HEK293 (cell line): ENCODE measurements around the gene FKBP8.

ENCODE experiments used
- GLI2 ChIP-seq: fragments of 450-650 bp; formaldehyde crosslinking; IDR thresholded peaks from 2 replicates; pipeline ENCODE4; 2017; ENCODE audit warnings: missing biosample characterization, missing genetic modification characterization, low read depth, borderline replicate concordance
- GLIS2 ChIP-seq: fragments of 450-650 bp; formaldehyde crosslinking; IDR thresholded peaks from 2 replicates; pipeline ENCODE4 v1.5.1; 2016; ENCODE audit warnings: missing biosample characterization, missing genetic modification characterization
- KLF1 ChIP-seq: fragments of 450-650 bp; formaldehyde crosslinking; IDR thresholded peaks from 2 replicates; pipeline ENCODE4 v1.5.1; 2016; ENCODE audit warnings: missing biosample characterization, missing genetic modification characterization
- KLF7 ChIP-seq: fragments of 450-650 bp; formaldehyde crosslinking; IDR thresholded peaks from 2 replicates; pipeline ENCODE4 v1.5.1; 2016; ENCODE audit warnings: missing biosample characterization, missing genetic modification characterization, borderline replicate concordance
- PBX3 ChIP-seq: sonication (generic); formaldehyde crosslinking; IDR thresholded peaks from 2 replicates; pipeline ENCODE4 v1.8.1; 2022; ENCODE audit warnings: mild to moderate bottlenecking, moderate library complexity, missing genetic modification reagents
- ZNF121 ChIP-seq: fragments of 450-650 bp; formaldehyde crosslinking; IDR thresholded peaks from 2 replicates; pipeline ENCODE4 v1.5.1; 2016; ENCODE audit warnings: missing biosample characterization, missing genetic modification characterization
- ZNF140 ChIP-seq: fragments of 450-650 bp; formaldehyde crosslinking; IDR thresholded peaks from 2 replicates; pipeline ENCODE4 v1.5.1; 2016; ENCODE audit warnings: missing biosample characterization, missing genetic modification characterization
- ZNF157 ChIP-seq: fragments of 450-650 bp; formaldehyde crosslinking; IDR thresholded peaks from 2 replicates; pipeline ENCODE4 v1.5.1; 2016; ENCODE audit warnings: missing biosample characterization, missing genetic modification characterization
- ZNF335 ChIP-seq: fragments of 450-650 bp; formaldehyde crosslinking; conservative IDR thresholded peaks from 2 replicates; pipeline ENCODE4 v1.5.1; 2016; ENCODE audit warnings: missing biosample characterization, missing genetic modification characterization
- ZNF488 ChIP-seq: fragments of 450-650 bp; formaldehyde crosslinking; IDR thresholded peaks from 2 replicates; pipeline ENCODE4 v1.5.1; 2016; ENCODE audit warnings: missing biosample characterization, missing genetic modification characterization
- ZNF513 ChIP-seq: fragments of 450-650 bp; IDR thresholded peaks from 2 replicates; pipeline ENCODE4 v1.5.1; 2018; ENCODE audit warnings: missing biosample characterization, missing genetic modification characterization
- ZNF521 ChIP-seq: fragments of 450-650 bp; formaldehyde crosslinking; IDR thresholded peaks from 2 replicates; pipeline ENCODE4 v1.5.1; 2017; ENCODE audit warnings: missing biosample characterization, mild to moderate bottlenecking, missing genetic modification characterization
- ZNF660 ChIP-seq: fragments of 450-650 bp; IDR thresholded peaks from 2 replicates; pipeline ENCODE4 v1.5.1; 2018; ENCODE audit warnings: missing biosample characterization, mild to moderate bottlenecking, missing genetic modification characterization
- ZNF664 ChIP-seq: fragments of 450-650 bp; formaldehyde crosslinking; IDR thresholded peaks from 2 replicates; pipeline ENCODE4 v1.5.1; 2016; ENCODE audit warnings: missing biosample characterization, missing genetic modification characterization
- ZNF76 ChIP-seq: fragments of 450-650 bp; formaldehyde crosslinking; IDR thresholded peaks from 2 replicates; pipeline ENCODE4; 2016; ENCODE audit warnings: low read depth, missing biosample characterization, missing genetic modification characterization, borderline replicate concordance
- ZSCAN4 ChIP-seq: fragments of 450-650 bp; formaldehyde crosslinking; IDR thresholded peaks from 2 replicates; pipeline ENCODE4 v1.5.1; 2017; ENCODE audit warnings: missing biosample characterization, missing genetic modification characterization
- TF ChIP-seq, protein P1 (sequence below): fragments of 450-650 bp; formaldehyde crosslinking; IDR thresholded peaks from 2 replicates; pipeline ENCODE4 v1.5.1; 2016; ENCODE audit warnings: missing biosample characterization, missing genetic modification characterization
- TF ChIP-seq, protein P2 (sequence below): fragments of 450-650 bp; formaldehyde crosslinking; IDR thresholded peaks from 2 replicates; pipeline ENCODE4 v1.5.1; 2016; ENCODE audit warnings: missing biosample characterization, missing genetic modification characterization
- TF ChIP-seq, protein P3 (sequence below): fragments of 450-650 bp; formaldehyde crosslinking; IDR thresholded peaks from 2 replicates; pipeline ENCODE4 v1.5.1; 2017; ENCODE audit warnings: missing biosample characterization, missing genetic modification characterization
- TF ChIP-seq, protein P4 (sequence below): fragments of 450-650 bp; IDR thresholded peaks from 2 replicates; pipeline ENCODE4 v1.5.1; 2018; ENCODE audit warnings: missing biosample characterization, mild to moderate bottlenecking, missing genetic modification characterization
- TF ChIP-seq, protein P5 (sequence below): fragments of 450-650 bp; formaldehyde crosslinking; IDR thresholded peaks from 2 replicates; pipeline ENCODE4 v1.5.1; 2016; ENCODE audit warnings: missing biosample characterization, missing genetic modification characterization, borderline replicate concordance

FKBP8 gene

GRCh38 chr19:18588611-18589379 is 45.4 kb upstream of the FKBP8 start, which contains the start of gene REX1BD (continued):
- TF ChIP-seq, protein P1, sequence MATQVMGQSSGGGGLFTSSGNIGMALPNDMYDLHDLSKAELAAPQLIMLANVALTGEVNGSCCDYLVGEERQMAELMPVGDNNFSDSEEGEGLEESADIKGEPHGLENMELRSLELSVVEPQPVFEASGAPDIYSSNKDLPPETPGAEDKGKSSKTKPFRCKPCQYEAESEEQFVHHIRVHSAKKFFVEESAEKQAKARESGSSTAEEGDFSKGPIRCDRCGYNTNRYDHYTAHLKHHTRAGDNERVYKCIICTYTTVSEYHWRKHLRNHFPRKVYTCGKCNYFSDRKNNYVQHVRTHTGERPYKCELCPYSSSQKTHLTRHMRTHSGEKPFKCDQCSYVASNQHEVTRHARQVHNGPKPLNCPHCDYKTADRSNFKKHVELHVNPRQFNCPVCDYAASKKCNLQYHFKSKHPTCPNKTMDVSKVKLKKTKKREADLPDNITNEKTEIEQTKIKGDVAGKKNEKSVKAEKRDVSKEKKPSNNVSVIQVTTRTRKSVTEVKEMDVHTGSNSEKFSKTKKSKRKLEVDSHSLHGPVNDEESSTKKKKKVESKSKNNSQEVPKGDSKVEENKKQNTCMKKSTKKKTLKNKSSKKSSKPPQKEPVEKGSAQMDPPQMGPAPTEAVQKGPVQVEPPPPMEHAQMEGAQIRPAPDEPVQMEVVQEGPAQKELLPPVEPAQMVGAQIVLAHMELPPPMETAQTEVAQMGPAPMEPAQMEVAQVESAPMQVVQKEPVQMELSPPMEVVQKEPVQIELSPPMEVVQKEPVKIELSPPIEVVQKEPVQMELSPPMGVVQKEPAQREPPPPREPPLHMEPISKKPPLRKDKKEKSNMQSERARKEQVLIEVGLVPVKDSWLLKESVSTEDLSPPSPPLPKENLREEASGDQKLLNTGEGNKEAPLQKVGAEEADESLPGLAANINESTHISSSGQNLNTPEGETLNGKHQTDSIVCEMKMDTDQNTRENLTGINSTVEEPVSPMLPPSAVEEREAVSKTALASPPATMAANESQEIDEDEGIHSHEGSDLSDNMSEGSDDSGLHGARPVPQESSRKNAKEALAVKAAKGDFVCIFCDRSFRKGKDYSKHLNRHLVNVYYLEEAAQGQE (tag by site-specific recombination), result peak; percentile 52; the same call in 1 of the 2 replicates
- TF ChIP-seq ZNF76 (tag by site-specific recombination) (peak; percentile 66; the same call in 1 of the 2 replicates), ZNF664 (tag by site-specific recombination) (no peak), GLI2 (tag by site-specific recombination) (no peak), ZNF660 (peak; percentile 95), GLIS2 (tag by site-specific recombination) (no peak; the same call in 1 of the 2 replicates), ZNF488 (tag by site-specific recombination) (no peak), KLF1 (tag by site-specific recombination) (peak; percentile 77), ZNF157 (tag by site-specific recombination) (no peak), ZNF513 (tag by site-specific recombination) (no peak), KLF7 (tag by site-specific recombination) (no peak), ZNF521 (no peak), ZNF140 (tag by site-specific recombination) (no peak), ZSCAN4 (tag by site-specific recombination) (peak; percentile 30), ZNF121 (tag by site-specific recombination) (peak; percentile 63), PBX3 (CRISPR knock-in tag) (no peak), ZNF335 (tag by site-specific recombination) (peak; percentile 97; the same call in 1 of the 2 replicates)
- TF ChIP-seq, protein P2, sequence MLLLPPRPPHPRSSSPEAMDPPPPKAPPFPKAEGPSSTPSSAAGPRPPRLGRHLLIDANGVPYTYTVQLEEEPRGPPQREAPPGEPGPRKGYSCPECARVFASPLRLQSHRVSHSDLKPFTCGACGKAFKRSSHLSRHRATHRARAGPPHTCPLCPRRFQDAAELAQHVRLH (tag by site-specific recombination), result peak; percentile 64; the same call in 1 of the 2 replicates
- TF ChIP-seq, protein P3, sequence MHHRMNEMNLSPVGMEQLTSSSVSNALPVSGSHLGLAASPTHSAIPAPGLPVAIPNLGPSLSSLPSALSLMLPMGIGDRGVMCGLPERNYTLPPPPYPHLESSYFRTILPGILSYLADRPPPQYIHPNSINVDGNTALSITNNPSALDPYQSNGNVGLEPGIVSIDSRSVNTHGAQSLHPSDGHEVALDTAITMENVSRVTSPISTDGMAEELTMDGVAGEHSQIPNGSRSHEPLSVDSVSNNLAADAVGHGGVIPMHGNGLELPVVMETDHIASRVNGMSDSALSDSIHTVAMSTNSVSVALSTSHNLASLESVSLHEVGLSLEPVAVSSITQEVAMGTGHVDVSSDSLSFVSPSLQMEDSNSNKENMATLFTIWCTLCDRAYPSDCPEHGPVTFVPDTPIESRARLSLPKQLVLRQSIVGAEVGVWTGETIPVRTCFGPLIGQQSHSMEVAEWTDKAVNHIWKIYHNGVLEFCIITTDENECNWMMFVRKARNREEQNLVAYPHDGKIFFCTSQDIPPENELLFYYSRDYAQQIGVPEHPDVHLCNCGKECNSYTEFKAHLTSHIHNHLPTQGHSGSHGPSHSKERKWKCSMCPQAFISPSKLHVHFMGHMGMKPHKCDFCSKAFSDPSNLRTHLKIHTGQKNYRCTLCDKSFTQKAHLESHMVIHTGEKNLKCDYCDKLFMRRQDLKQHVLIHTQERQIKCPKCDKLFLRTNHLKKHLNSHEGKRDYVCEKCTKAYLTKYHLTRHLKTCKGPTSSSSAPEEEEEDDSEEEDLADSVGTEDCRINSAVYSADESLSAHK (tag by site-specific recombination), result peak; percentile 29; the same call in 1 of the 2 replicates
- TF ChIP-seq, protein P4, sequence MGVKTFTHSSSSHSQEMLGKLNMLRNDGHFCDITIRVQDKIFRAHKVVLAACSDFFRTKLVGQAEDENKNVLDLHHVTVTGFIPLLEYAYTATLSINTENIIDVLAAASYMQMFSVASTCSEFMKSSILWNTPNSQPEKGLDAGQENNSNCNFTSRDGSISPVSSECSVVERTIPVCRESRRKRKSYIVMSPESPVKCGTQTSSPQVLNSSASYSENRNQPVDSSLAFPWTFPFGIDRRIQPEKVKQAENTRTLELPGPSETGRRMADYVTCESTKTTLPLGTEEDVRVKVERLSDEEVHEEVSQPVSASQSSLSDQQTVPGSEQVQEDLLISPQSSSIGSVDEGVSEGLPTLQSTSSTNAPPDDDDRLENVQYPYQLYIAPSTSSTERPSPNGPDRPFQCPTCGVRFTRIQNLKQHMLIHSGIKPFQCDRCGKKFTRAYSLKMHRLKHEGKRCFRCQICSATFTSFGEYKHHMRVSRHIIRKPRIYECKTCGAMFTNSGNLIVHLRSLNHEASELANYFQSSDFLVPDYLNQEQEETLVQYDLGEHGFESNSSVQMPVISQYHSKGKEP (tag by site-specific recombination), result peak; percentile 55
- TF ChIP-seq, protein P5, sequence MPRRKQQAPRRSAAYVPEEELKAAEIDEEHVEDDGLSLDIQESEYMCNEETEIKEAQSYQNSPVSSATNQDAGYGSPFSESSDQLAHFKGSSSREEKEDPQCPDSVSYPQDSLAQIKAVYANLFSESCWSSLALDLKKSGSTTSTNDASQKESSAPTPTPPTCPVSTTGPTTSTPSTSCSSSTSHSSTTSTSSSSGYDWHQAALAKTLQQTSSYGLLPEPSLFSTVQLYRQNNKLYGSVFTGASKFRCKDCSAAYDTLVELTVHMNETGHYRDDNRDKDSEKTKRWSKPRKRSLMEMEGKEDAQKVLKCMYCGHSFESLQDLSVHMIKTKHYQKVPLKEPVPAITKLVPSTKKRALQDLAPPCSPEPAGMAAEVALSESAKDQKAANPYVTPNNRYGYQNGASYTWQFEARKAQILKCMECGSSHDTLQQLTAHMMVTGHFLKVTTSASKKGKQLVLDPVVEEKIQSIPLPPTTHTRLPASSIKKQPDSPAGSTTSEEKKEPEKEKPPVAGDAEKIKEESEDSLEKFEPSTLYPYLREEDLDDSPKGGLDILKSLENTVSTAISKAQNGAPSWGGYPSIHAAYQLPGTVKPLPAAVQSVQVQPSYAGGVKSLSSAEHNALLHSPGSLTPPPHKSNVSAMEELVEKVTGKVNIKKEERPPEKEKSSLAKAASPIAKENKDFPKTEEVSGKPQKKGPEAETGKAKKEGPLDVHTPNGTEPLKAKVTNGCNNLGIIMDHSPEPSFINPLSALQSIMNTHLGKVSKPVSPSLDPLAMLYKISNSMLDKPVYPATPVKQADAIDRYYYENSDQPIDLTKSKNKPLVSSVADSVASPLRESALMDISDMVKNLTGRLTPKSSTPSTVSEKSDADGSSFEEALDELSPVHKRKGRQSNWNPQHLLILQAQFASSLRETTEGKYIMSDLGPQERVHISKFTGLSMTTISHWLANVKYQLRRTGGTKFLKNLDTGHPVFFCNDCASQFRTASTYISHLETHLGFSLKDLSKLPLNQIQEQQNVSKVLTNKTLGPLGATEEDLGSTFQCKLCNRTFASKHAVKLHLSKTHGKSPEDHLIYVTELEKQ (tag by site-specific recombination), result no peak; the same call in 1 of the 2 replicates
